HEK293 (cell line): Measurements from ENCODE around the gene PLXNA2.

ENCODE experiments used
- PBX3 ChIP-seq: sonication (generic); formaldehyde crosslinking; IDR thresholded peaks from 2 replicates; pipeline ENCODE4 v1.8.1; 2022; ENCODE audit warnings: mild to moderate bottlenecking, moderate library complexity, missing genetic modification reagents
- ZNF449 ChIP-seq: fragments of 450-650 bp; formaldehyde crosslinking; IDR thresholded peaks from 2 replicates; pipeline ENCODE4 v1.5.1; 2017; ENCODE audit warnings: missing biosample characterization, mild to moderate bottlenecking, missing genetic modification characterization, moderate library complexity
- ZNF621 ChIP-seq: fragments of 450-650 bp; formaldehyde crosslinking; IDR thresholded peaks from 2 replicates; pipeline ENCODE4 v1.5.1; 2017; ENCODE audit warnings: missing biosample characterization, missing genetic modification characterization
- ZNF76 ChIP-seq: fragments of 450-650 bp; formaldehyde crosslinking; IDR thresholded peaks from 2 replicates; pipeline ENCODE4; 2016; ENCODE audit warnings: low read depth, missing biosample characterization, missing genetic modification characterization, borderline replicate concordance

- TF ChIP-seq ZNF449 (tag by site-specific recombination) = no peak
- no peak for TF ChIP-seq ZNF621 (tag by site-specific recombination)
- no peak for TF ChIP-seq PBX3
- no peak for TF ChIP-seq ZNF76 (tag by site-specific recombination)
These were observed 95.8 kb downstream of the PLXNA2 start for GRCh38 chr1:208148380-208148779.
